GM12878 (cell line): ENCODE measurements around the gene C16orf87. TPM values are rescaled to one million over a fixed set of nuclear protein-coding genes. Genes with fewer than 3 reads are reported as not detected.

ENCODE experiments used
- ATAC-seq: fragments of 200-7000 bp; cut with Tn5 transposase; 3 replicates; pipeline ENCODE4 v1.9.1; 2020; ENCODE audit warnings: mild to moderate bottlenecking, moderate library complexity
- BruUV-seq: library from RNA; stranded (reverse); fragments of 400-500 nt; replicated peaks from 2 replicates; lab custom pipeline; 2021; lab: Mats Ljungman, UMichigan
- CTCF ChIA-PET: fragments of 300-600 bp; sonication (Branson Sonifier 250); formaldehyde crosslinking; extraction: SDS; loops from one replicate; lab custom pipeline; 2021; ENCODE audit warnings: inconsistent platforms; lab: Yijun Ruan, JAX
- POLR2A ChIA-PET: fragments of 350-600 bp; formaldehyde crosslinking; extraction: SDS; loops from one replicate; lab custom pipeline; 2021; ENCODE audit warnings: inconsistent platforms; lab: Charles Lee
- RAD21 ChIA-PET: fragments of 300-600 bp; sonication (Branson Sonifier 250); formaldehyde crosslinking; loops from one replicate; lab custom pipeline; 2023; ENCODE audit warnings: antibody characterized with exemption; ENCODE audit not compliant: unreplicated experiment; lab: Charles Lee
- SMC1A ChIA-PET: fragments of 300-600 bp; sonication (Branson Sonifier 250); formaldehyde crosslinking; loops from one replicate; lab custom pipeline; 2023; ENCODE audit not compliant: unreplicated experiment, uncharacterized antibody; lab: Charles Lee
- DNase-seq: peaks from one replicate; pipeline ENCODE4 v3.0.0-alpha.2; 2011; ENCODE audit warnings: low read depth, low spot score
- FAIRE-seq: peaks from 3 replicates; lab custom pipeline; 2011; peaks lifted over from hg19 to GRCh38; lab: Jason Lieb, UNC
- H2AFZ ChIP-seq: 2 replicates; pipeline ENCODE4 v1.6.0; 2011; ENCODE audit warnings: low read depth, low read length, control low read depth; ENCODE audit not compliant: control insufficient read depth
- H3K27ac ChIP-seq: 2 replicates; pipeline ENCODE4 v1.5.1; 2011; ENCODE audit warnings: control low read depth; ENCODE audit not compliant: control insufficient read depth, insufficient read depth
- H3K27me3 ChIP-seq, 2 experiments: replicated peaks in 1 of 2; 2 replicates each; pipeline versions ENCODE4 v1.6.0 to v1.6.1; 2011; ENCODE audit warnings: low read length in 1 of 2; ENCODE audit not compliant: control insufficient read depth in 2 of 2, insufficient read depth in 2 of 2
- H3K36me3 ChIP-seq, 2 experiments: 2 replicates each; pipeline ENCODE4 v1.5.1; 2011; ENCODE audit warnings: low read length in 1 of 2; ENCODE audit not compliant: control insufficient read depth in 2 of 2, insufficient read depth in 2 of 2
- H3K4me1 ChIP-seq: 2 replicates; pipeline ENCODE4 v1.6.1; 2011; ENCODE audit warnings: mild to moderate bottlenecking, low read length, moderate library complexity, mixed read lengths; ENCODE audit not compliant: control insufficient read depth, insufficient read depth
- H3K4me2 ChIP-seq: 2 replicates; pipeline ENCODE4 v1.6.0; 2011; ENCODE audit warnings: control low read depth; ENCODE audit not compliant: control insufficient read depth, insufficient read depth
- H3K4me3 ChIP-seq: fragments of 200-600 bp; sonication (generic); 2 replicates; pipeline ENCODE4 v1.5.1; 2016
- H3K79me2 ChIP-seq: 2 replicates; pipeline ENCODE4 v1.6.0; 2011; ENCODE audit warnings: low read length; ENCODE audit not compliant: control insufficient read depth, insufficient read depth
- H3K9ac ChIP-seq: 2 replicates; pipeline ENCODE4 v1.8.0; 2011; ENCODE audit warnings: low read length, control low read depth, mixed read lengths; ENCODE audit not compliant: control insufficient read depth, insufficient read depth
- H3K9me3 ChIP-seq: replicated peaks from 3 replicates; pipeline ENCODE4 v1.5.1; 2011; ENCODE audit warnings: mild to moderate bottlenecking, low read length; ENCODE audit not compliant: control insufficient read depth, insufficient read depth
- H4K20me1 ChIP-seq: 2 replicates; pipeline ENCODE4 v1.6.0; 2011; ENCODE audit not compliant: control insufficient read depth, insufficient read depth
- BCL3 ChIP-seq: IDR thresholded peaks from 2 replicates; pipeline ENCODE4 v1.6.1; 2011; ENCODE audit warnings: borderline replicate concordance, low read depth, mild to moderate bottlenecking, moderate library complexity, low read length; ENCODE audit not compliant: insufficient read depth, poor library complexity, severe bottlenecking
- BHLHE40 ChIP-seq, 2 experiments: fragments of 450-650 bp in 1 of 2; IDR thresholded peaks; 2 replicates each; pipeline ENCODE4 v1.6.1; 2011 to 2017; ENCODE audit warnings: low read depth in 2 of 2, borderline replicate concordance in 1 of 2, improper control_type of control experiment in 1 of 2, low read length in 1 of 2, mild to moderate bottlenecking in 1 of 2
- CUX1 ChIP-seq: IDR thresholded peaks from 2 replicates; pipeline ENCODE4 v1.6.1; 2012; ENCODE audit warnings: improper control_type of control experiment, low read depth, low read length; ENCODE audit not compliant: insufficient replicate concordance
- E2F4 ChIP-seq: IDR thresholded peaks from 2 replicates; pipeline ENCODE4 v1.6.1; 2012; ENCODE audit warnings: low read depth, low read length, improper control_type of control experiment
- IRF5 ChIP-seq: fragments of 450-650 bp; IDR thresholded peaks from 2 replicates; pipeline ENCODE4 v1.6.1; 2017; ENCODE audit warnings: borderline replicate concordance
- NR2C2 ChIP-seq: IDR thresholded peaks from 2 replicates; pipeline ENCODE4 v1.6.1; 2011; ENCODE audit warnings: borderline replicate concordance, low read depth; ENCODE audit not compliant: control insufficient read depth, insufficient read length
- POLR2AphosphoS2 ChIP-seq: IDR thresholded peaks from 2 replicates; pipeline ENCODE4 v1.6.1; 2011; ENCODE audit warnings: low read depth, mild to moderate bottlenecking, low read length, improper control_type of control experiment, moderate library complexity
- USF2 ChIP-seq: IDR thresholded peaks from 2 replicates; pipeline ENCODE4 v1.6.1; 2011; ENCODE audit warnings: low read depth, low read length, improper control_type of control experiment, borderline replicate concordance
- YY1 ChIP-seq: IDR thresholded peaks from 2 replicates; pipeline ENCODE4 v1.6.1; 2011; ENCODE audit warnings: low read depth, mild to moderate bottlenecking, low read length
- WGBS: methylation state at CpG from one replicate; pipeline ENCODE4 v1.1.6; 2016; ENCODE audit warnings: low lambda C conversion rate; ENCODE audit not compliant: insufficient replicate concordance, insufficient coverage; ENCODE audit errors: missing lambda C conversion rate; 5-methylcytosine and 5-hydroxymethylcytosine counted together
- in situ Hi-C: fragments of 300-500 bp; cut with MboI; formaldehyde crosslinking; loops from 9 replicates; pipeline ENCODE4 v1.14.3; 2018; ENCODE audit warnings: mixed read lengths
- intact Hi-C: fragments of 100-400 bp; cut with micrococcal nuclease; formaldehyde crosslinking; loops from one replicate; pipeline ENCODE4 v1.14.2; 2022; ENCODE audit not compliant: unreplicated experiment
- polyA plus RNA-seq, 11 experiments: library from polyadenylated mRNA; depleted of rRNA in 4 of 11; unstranded in 6 of 11; stranded (reverse) in 5 of 11; fragments of >200 nt; fragmentation: Nextera tagmentation in 4 of 11; fragmentation: Illumina TruSeq in 1 of 11; extraction: Ambion mirVana in 4 of 11; extraction: Trizol in 1 of 11; gene quantifications; 1 replicate in 1 of 11; 2 replicates in 10 of 11; pipeline versions ENCODE4 v1.2.1 to v1.2.3, GENCODE V29; 2011 to 2016; ENCODE audit warnings: inconsistent platforms in 2 of 11, missing spikeins in 2 of 11, low read depth in 1 of 11
- total RNA-seq, 4 experiments: library from RNA; depleted of rRNA in 3 of 4; stranded (reverse); fragments of >200 nt in 3 of 4; fragmentation: Illumina TruSeq in 1 of 4; extraction: Trizol in 1 of 4; gene quantifications; 2 replicates each; pipeline versions ENCODE4 v1.2.1 to v1.2.3, GENCODE V29; 2013 to 2021

The C16orf87 gene
- total and polyA plus RNA-seq, 10 of the 15 experiments (the other 5 are each of a cell fraction or from before 2014, with no cell fraction given) = 18.4 to 72.6 (median 31.0) TPM

- no peak for TF ChIP-seq BHLHE40 (IDR thresholded peaks at IDR 0.05; ENCODE audit: borderline replicate concordance in 1 of 2, low read depth in 2 of 2, low read length in 1 of 2)
These were observed 42.0 kb downstream of the C16orf87 start (continued) for GRCh38 chr16:46788891-46789474.

- Histone ChIP-seq H3K27me3 (no peaks in the 10 kb centered on the region), H3K9me3 (peaks cover 10% of the 10 kb centered on the region; the same call in 2 of the 3 replicates), H3K9ac (no peak overlapping the region; the same call in 1 of the 2 replicates), H3K4me1 (peaks cover 59% of the 10 kb centered on the region), H3K27ac (peak overlapping the region; percentile 91), H3K36me3 (no peaks in the 10 kb centered on the region), H4K20me1 (no peaks in the 10 kb centered on the region), H2AFZ (no peak overlapping the region), H3K4me2 (peak overlapping the region; percentile 80), H3K4me3 (no peak overlapping the region), H3K79me2 (peaks cover 5% of the 10 kb centered on the region; the same call in 1 of the 2 replicates)
- intact Hi-C loops = no loop called here
- ATAC-seq = peak; percentile 29; the same call in 2 of the 3 replicates
- no peak for FAIRE-seq
- peak; percentile 55 for DNase-seq
- ChIA-PET SMC1A (interaction anchor here (0.9 to 6.8 kb wide), 8 partner anchors 9 to 186 kb away, joined by 3 to 40 read pairs (median 6); partner anchors contain the start of gene C16orf87), RAD21 (interaction anchor here (1.0 to 4.8 kb wide), 6 partner anchors 13 to 114 kb away, joined by 3 to 30 read pairs (median 6); no protein-coding TSS in a partner anchor), CTCF (interaction anchor here (0.6 to 8.9 kb wide), 6 partner anchors 9 to 276 kb away, joined by 3 to 79 read pairs (median 5); no protein-coding TSS in a partner anchor), POLR2A (interaction anchor here (0.6 to 2.5 kb wide), 8 partner anchors 41 to 517 kb away, joined by 3 to 20 read pairs (median 5); no protein-coding TSS in a partner anchor)
- no CpG with 5 or more reads among the region's 1 CpG for WGBS
- no TSS peak for BruUV-seq
- in situ Hi-C loops = no loop called here
- TF ChIP-seq BCL3 = peak; percentile 19
- no peak for TF ChIP-seq NR2C2
- TF ChIP-seq IRF5 = no peak
- no peak for TF ChIP-seq POLR2AphosphoS2
- TF ChIP-seq YY1 = no peak
- no peak for TF ChIP-seq USF2
- TF ChIP-seq E2F4 = no peak
- TF ChIP-seq CUX1 = peak; percentile 69
These were observed 43.1 kb downstream of the C16orf87 start for GRCh38 chr16:46787909-46788308.
